HepG2 (cell line): ENCODE data around the gene TMBIM1.

Experiments
- CSRNP2 ChIP-seq: sonication (generic); formaldehyde crosslinking; conservative IDR thresholded peaks from 2 replicates; pipeline ENCODE4 v1.8.0; 2022; ENCODE audit warnings: low read depth, missing genetic modification reagents
- CTCF ChIP-seq: sonication (generic); formaldehyde crosslinking; IDR thresholded peaks from 2 replicates; pipeline ENCODE4 v1.5.0; 2020; ENCODE audit warnings: mild to moderate bottlenecking, missing genetic modification reagents, moderate library complexity
- ETV6 ChIP-seq: sonication (generic); formaldehyde crosslinking; conservative IDR thresholded peaks from 2 replicates; pipeline ENCODE4 v1.4.0; 2020; ENCODE audit warnings: missing genetic modification reagents
- IRX3 ChIP-seq: sonication (generic); formaldehyde crosslinking; IDR thresholded peaks from 2 replicates; pipeline ENCODE4 v1.8.1; 2023; ENCODE audit warnings: mild to moderate bottlenecking, low read depth, missing genetic modification reagents, borderline replicate concordance
- POLR2AphosphoS5 ChIP-seq: IDR thresholded peaks from 2 replicates; pipeline ENCODE4 v1.6.1; 2012; ENCODE audit warnings: low read depth, low read length
- RFXANK ChIP-seq: IDR thresholded peaks from 2 replicates; pipeline ENCODE4 v1.6.1; 2016
- TFAP4 ChIP-seq: sonication (generic); IDR thresholded peaks from 2 replicates; pipeline ENCODE4 v1.6.1; 2016; ENCODE audit warnings: low read depth, borderline replicate concordance
- YY1 ChIP-seq: IDR thresholded peaks from 2 replicates; pipeline ENCODE4 v1.6.1; 2011; ENCODE audit warnings: low read length, low read depth, moderate library complexity, mild to moderate bottlenecking; ENCODE audit not compliant: insufficient read depth, insufficient replicate concordance
- ZFX ChIP-seq: sonication (generic); formaldehyde crosslinking; IDR thresholded peaks from 2 replicates; pipeline ENCODE4 v1.4.0; 2020; ENCODE audit warnings: mild to moderate bottlenecking, low read depth, missing genetic modification reagents, moderate library complexity
- ZNF639 ChIP-seq: conservative IDR thresholded peaks from 2 replicates; pipeline ENCODE4 v1.6.1; 2018; ENCODE audit warnings: missing genetic modification reagents

GRCh38 chr2:218317303-218317630 lies 25.0 kb upstream of the TMBIM1 start:
- TF ChIP-seq POLR2AphosphoS5 = no peak
- no peak for TF ChIP-seq IRX3 (CRISPR knock-in tag)
- no peak for TF ChIP-seq ZFX
- TF ChIP-seq ZNF639 = no peak
- TF ChIP-seq CSRNP2 (CRISPR knock-in tag) = no peak
- no peak for TF ChIP-seq TFAP4
- TF ChIP-seq CTCF (CRISPR knock-in tag) = no peak
- TF ChIP-seq YY1 = no peak
- no peak for TF ChIP-seq ETV6 (CRISPR knock-in tag)
- TF ChIP-seq RFXANK = no peak
